Endothelial cell of umbilical vein (primary cell): ENCODE results near the gene MRPL14. TPM values are rescaled to one million over a fixed set of nuclear protein-coding genes. Genes with fewer than 3 reads are reported as not detected.

Experiments
- BruUV-seq: library from RNA; stranded (reverse); fragments of 400-500 nt; replicated peaks from 2 replicates; lab custom pipeline; 2021; lab: Mats Ljungman, UMichigan
- CTCF ChIA-PET: fragments of 300-600, 350-600 bp; sonication (Branson Sonifier 250); formaldehyde crosslinking; loops from one replicate; lab custom pipeline; 2021; ENCODE audit warnings: antibody characterized with exemption, inconsistent platforms; lab: Charles Lee
- POLR2A ChIA-PET: fragments of 300-600, 350-600 bp; sonication (Branson Sonifier 250); formaldehyde crosslinking; loops from one replicate; lab custom pipeline; 2021; ENCODE audit warnings: antibody characterized with exemption, inconsistent platforms; lab: Charles Lee
- DNase-seq: peaks from one replicate; pipeline ENCODE4 v3.0.0-alpha.2; 2011; ENCODE audit warnings: low read depth, low spot score
- FAIRE-seq: peaks from 2 replicates; lab custom pipeline; 2011; peaks lifted over from hg19 to GRCh38; lab: Jason Lieb, UNC
- H2AFZ ChIP-seq: 2 replicates; pipeline ENCODE4 v1.6.0; 2012; ENCODE audit warnings: low read depth, low read length, control low read depth, inconsistent platforms
- H3K27ac ChIP-seq: 2 replicates; pipeline ENCODE4 v1.5.1; 2011; ENCODE audit warnings: low read depth, mild to moderate bottlenecking, control low read depth, low read length, moderate library complexity; ENCODE audit not compliant: insufficient read depth
- H3K27me3 ChIP-seq, 2 experiments: 2 replicates each; pipeline versions ENCODE4 v1.6.0 to v1.6.1; 2011; ENCODE audit warnings: low read length in 2 of 2, mixed read lengths in 1 of 2; ENCODE audit not compliant: control insufficient read depth in 2 of 2, insufficient read depth in 2 of 2
- H3K36me3 ChIP-seq, 2 experiments: 2 replicates in 1 of 2; 3 replicates in 1 of 2; pipeline ENCODE4 v1.5.1; 2011; ENCODE audit warnings: low read length in 2 of 2, mild to moderate bottlenecking in 1 of 2, moderate library complexity in 1 of 2; ENCODE audit not compliant: control insufficient read depth in 2 of 2, insufficient read depth in 2 of 2; ENCODE audit errors: extremely low read depth in 1 of 2
- H3K4me1 ChIP-seq: 3 replicates; pipeline ENCODE4 v1.5.1; 2011; ENCODE audit warnings: mild to moderate bottlenecking, low read length; ENCODE audit not compliant: control insufficient read depth, insufficient read depth; ENCODE audit errors: extremely low read depth
- H3K4me2 ChIP-seq: 2 replicates; pipeline ENCODE4 v1.6.1; 2011; ENCODE audit warnings: low read length, control low read depth, mixed read lengths; ENCODE audit not compliant: insufficient read depth
- H3K4me3 ChIP-seq, 3 experiments: fragments of 200-600 bp in 1 of 3; sonication (generic), shearing (Covaris generic) in 1 of 3; replicated peaks in 1 of 3; 2 replicates each; pipeline ENCODE4 v1.5.1; 2011 to 2016; ENCODE audit warnings: control low read depth in 3 of 3, low read length in 3 of 3, mild to moderate bottlenecking in 2 of 3, inconsistent platforms in 1 of 3, low read depth in 1 of 3, moderate library complexity in 1 of 3; ENCODE audit not compliant: insufficient read depth in 1 of 3
- H3K79me2 ChIP-seq: 2 replicates; pipeline ENCODE4 v1.6.0; 2012; ENCODE audit warnings: low read length, inconsistent platforms; ENCODE audit not compliant: control insufficient read depth, insufficient read depth
- H3K9ac ChIP-seq: replicated peaks from 2 replicates; pipeline ENCODE3; 2011; ENCODE audit warnings: low read length, control low read depth; ENCODE audit not compliant: insufficient read depth; ENCODE audit errors: extremely low read depth
- H3K9me1 ChIP-seq: replicated peaks from 3 replicates; pipeline ENCODE4 v1.6.0; 2011; ENCODE audit warnings: mild to moderate bottlenecking, low read length; ENCODE audit not compliant: control insufficient read depth, insufficient read depth; ENCODE audit errors: extremely low read depth
- H3K9me3 ChIP-seq: replicated peaks from 2 replicates; pipeline ENCODE4 v1.5.1; 2012; ENCODE audit warnings: low read length, inconsistent platforms; ENCODE audit not compliant: control insufficient read depth, insufficient read depth
- H4K20me1 ChIP-seq: replicated peaks from 2 replicates; pipeline ENCODE3; 2011; ENCODE audit warnings: mild to moderate bottlenecking, low read length; ENCODE audit not compliant: control insufficient read depth, insufficient read depth; ENCODE audit errors: extremely low read depth
- EZH2 ChIP-seq: IDR thresholded peaks from 2 replicates; pipeline ENCODE4 v1.6.1; 2012; ENCODE audit warnings: borderline replicate concordance, low read depth, mild to moderate bottlenecking, moderate library complexity, low read length, inconsistent platforms; ENCODE audit not compliant: severe bottlenecking
- FOS ChIP-seq: IDR thresholded peaks from 2 replicates; pipeline ENCODE4 v1.6.1; 2011; ENCODE audit warnings: mild to moderate bottlenecking, low read length, moderate library complexity, borderline replicate concordance; ENCODE audit not compliant: insufficient read depth
- GATA2 ChIP-seq: IDR thresholded peaks from 2 replicates; pipeline ENCODE4 v1.7.0; 2011; ENCODE audit warnings: low read depth, mild to moderate bottlenecking, moderate library complexity, mixed read lengths, low read length; ENCODE audit not compliant: insufficient read length, insufficient read depth
- JUN ChIP-seq: IDR thresholded peaks from 2 replicates; pipeline ENCODE4 v1.6.1; 2011; ENCODE audit warnings: borderline replicate concordance, low read depth; ENCODE audit not compliant: insufficient read length, insufficient read depth
- MYC ChIP-seq: IDR thresholded peaks from one replicate; pipeline ENCODE4 v1.6.1; 2011; ENCODE audit warnings: mild to moderate bottlenecking, low read depth, low read length
- POLR2A ChIP-seq: IDR thresholded peaks from 2 replicates; pipeline ENCODE4 v1.6.1; 2012; ENCODE audit warnings: low read depth, mild to moderate bottlenecking, control low read depth, low read length
- POLR2AphosphoS5 ChIP-seq: IDR thresholded peaks from 2 replicates; pipeline ENCODE4 v1.6.1; 2012; ENCODE audit warnings: low read depth, mild to moderate bottlenecking, control low read depth, low read length, moderate library complexity; ENCODE audit not compliant: insufficient read depth
- dilution Hi-C: fragments of 300-500 bp; cut with MboI; formaldehyde crosslinking; loops from one replicate; pipeline ENCODE4 v1.15.0; 2019; ENCODE audit warnings: low sequenced_read_pairs; ENCODE audit not compliant: extremely low pct_ligation_motif_present
- intact Hi-C: fragments of 100-400 bp; cut with micrococcal nuclease; formaldehyde crosslinking; loops from one replicate; pipeline ENCODE4 v1.10.0; 2022
- polyA plus RNA-seq, 4 experiments: library from polyadenylated mRNA; depleted of rRNA in 3 of 4; stranded (reverse) in 3 of 4; unstranded in 1 of 4; fragments of >200 nt; gene quantifications; 2 replicates each; pipeline versions ENCODE4 v1.2.1 to v1.2.3, GENCODE V29; 2011 to 2012; ENCODE audit warnings: missing spikeins in 1 of 4
- total RNA-seq: library from RNA; stranded (reverse); gene quantifications from 2 replicates; pipeline ENCODE4 v1.2.3, GENCODE V29; 2021
- TF ChIP-seq, protein P1 (sequence below): IDR thresholded peaks from 2 replicates; pipeline ENCODE4 v1.6.1; 2011; ENCODE audit not compliant: insufficient read depth, insufficient read length
- TF ChIP-seq, protein P2 (sequence below), 2 donors: IDR thresholded peaks; 1 replicate in 1 of 2; 2 replicates in 1 of 2; pipeline ENCODE4 v1.5.1; 2011; ENCODE audit warnings: low read length in 2 of 2, mild to moderate bottlenecking in 2 of 2, moderate library complexity in 2 of 2, control low read depth in 1 of 2, inconsistent platforms in 1 of 2, low read depth in 1 of 2; ENCODE audit not compliant: insufficient read depth in 1 of 2; ENCODE audit errors: extremely low read depth in 1 of 2

Gene MRPL14
- total and polyA plus RNA-seq, 2 donors (not counting 3 experiments of a cell fraction or from before 2014, with no cell fraction given): 68.1 to 103 TPM

DNA sequence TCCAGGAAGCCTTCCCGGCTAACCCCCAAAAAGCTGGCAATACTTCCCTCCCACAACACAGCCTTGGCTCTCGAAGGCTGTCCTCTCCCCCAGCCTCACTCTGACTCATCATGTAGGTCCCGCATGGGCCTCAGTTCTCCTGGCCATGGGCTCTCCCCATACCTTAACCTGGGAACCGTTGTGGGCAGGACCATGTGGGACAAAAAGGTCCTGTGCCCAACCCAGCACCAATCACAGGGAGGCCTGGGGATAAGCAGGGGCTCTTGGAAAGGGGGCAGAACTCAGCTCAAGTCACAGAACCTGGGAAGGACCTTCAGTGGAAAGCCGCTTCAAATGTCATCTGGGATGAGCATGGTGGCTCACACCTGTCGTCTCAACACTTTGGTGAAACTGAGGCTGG lies 45.5 kb downstream of the MRPL14 start:
- TF ChIP-seq POLR2A: no peak
- no peak for TF ChIP-seq MYC
- no peak for TF ChIP-seq JUN
- no peak for TF ChIP-seq EZH2
- no peaks in the 10 kb centered on the region for H3K27me3 ChIP-seq
- no peaks in the 10 kb centered on the region for H3K36me3 ChIP-seq
- no peak overlapping the region for H3K4me3 ChIP-seq
- H2AFZ ChIP-seq: no peak overlapping the region
- no TSS peak for BruUV-seq
- H3K4me2 ChIP-seq: no peak overlapping the region
- CTCF ChIA-PET: interaction anchor here (1.0 to 5.3 kb wide), 4 partner anchors 140 to 414 kb away, joined by 4 to 71 read pairs (median 8); no protein-coding TSS in a partner anchor
- H3K9ac ChIP-seq: no peak overlapping the region
- no peak for FAIRE-seq
- H4K20me1 ChIP-seq: no peaks in the 10 kb centered on the region
- dilution Hi-C loops (no loop called here), intact Hi-C loops (no loop called here)
- H3K27ac ChIP-seq: no peak overlapping the region
- H3K4me1 ChIP-seq: no peaks in the 10 kb centered on the region
- no peaks in the 10 kb centered on the region for H3K9me1 ChIP-seq
- H3K9me3 ChIP-seq: no peaks in the 10 kb centered on the region
- POLR2A ChIA-PET: no interaction called here
- DNase-seq: no peak
- H3K79me2 ChIP-seq: no peaks in the 10 kb centered on the region

- no peaks in the 10 kb centered on the region for H3K4me1 ChIP-seq
- intact Hi-C loops: no loop called here
These were observed 46.4 kb downstream of the MRPL14 start for GRCh38 chr6:44080561-44081521.

More at GRCh38 chr6:44080561-44081521, 46.4 kb downstream of the MRPL14 start:
- Histone ChIP-seq H3K4me3 (no peak overlapping the region), H4K20me1 (no peaks in the 10 kb centered on the region), H3K27me3 (no peaks in the 10 kb centered on the region), H3K79me2 (no peaks in the 10 kb centered on the region), H3K4me2 (no peak overlapping the region), H3K36me3 (no peaks in the 10 kb centered on the region), H3K9me1 (no peaks in the 10 kb centered on the region), H3K9ac (no peak overlapping the region), H3K9me3 (no peaks in the 10 kb centered on the region), H3K27ac (no peak overlapping the region), H2AFZ (no peak overlapping the region)
- BruUV-seq: no TSS peak
- ChIA-PET CTCF (interaction anchor here (0.8 to 5.3 kb wide), 11 partner anchors 108 to 418 kb away, joined by 3 to 245 read pairs (median 28); partner anchors contain the start of gene VEGFA), POLR2A (interaction anchor here (1.5 kb wide), 1 partner anchor 311 kb away, joined by 3 read pairs; the partner anchor contains the start of gene VEGFA)
- DNase-seq (no peak), FAIRE-seq (no peak)
- dilution Hi-C loops: no loop called here
- TF ChIP-seq GATA2: no peak
- TF ChIP-seq, protein P1, sequence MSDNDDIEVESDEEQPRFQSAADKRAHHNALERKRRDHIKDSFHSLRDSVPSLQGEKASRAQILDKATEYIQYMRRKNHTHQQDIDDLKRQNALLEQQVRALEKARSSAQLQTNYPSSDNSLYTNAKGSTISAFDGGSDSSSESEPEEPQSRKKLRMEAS: no peak
- TF ChIP-seq JUN: no peak
- no peak for TF ChIP-seq MYC
- TF ChIP-seq, protein P2, sequence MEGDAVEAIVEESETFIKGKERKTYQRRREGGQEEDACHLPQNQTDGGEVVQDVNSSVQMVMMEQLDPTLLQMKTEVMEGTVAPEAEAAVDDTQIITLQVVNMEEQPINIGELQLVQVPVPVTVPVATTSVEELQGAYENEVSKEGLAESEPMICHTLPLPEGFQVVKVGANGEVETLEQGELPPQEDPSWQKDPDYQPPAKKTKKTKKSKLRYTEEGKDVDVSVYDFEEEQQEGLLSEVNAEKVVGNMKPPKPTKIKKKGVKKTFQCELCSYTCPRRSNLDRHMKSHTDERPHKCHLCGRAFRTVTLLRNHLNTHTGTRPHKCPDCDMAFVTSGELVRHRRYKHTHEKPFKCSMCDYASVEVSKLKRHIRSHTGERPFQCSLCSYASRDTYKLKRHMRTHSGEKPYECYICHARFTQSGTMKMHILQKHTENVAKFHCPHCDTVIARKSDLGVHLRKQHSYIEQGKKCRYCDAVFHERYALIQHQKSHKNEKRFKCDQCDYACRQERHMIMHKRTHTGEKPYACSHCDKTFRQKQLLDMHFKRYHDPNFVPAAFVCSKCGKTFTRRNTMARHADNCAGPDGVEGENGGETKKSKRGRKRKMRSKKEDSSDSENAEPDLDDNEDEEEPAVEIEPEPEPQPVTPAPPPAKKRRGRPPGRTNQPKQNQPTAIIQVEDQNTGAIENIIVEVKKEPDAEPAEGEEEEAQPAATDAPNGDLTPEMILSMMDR (IDR thresholded peaks at IDR 0.05; ENCODE audit: extremely low read depth in 1 of 2, insufficient read depth in 1 of 2, low read depth in 1 of 2, low read length in 2 of 2): no peak
- TF ChIP-seq POLR2AphosphoS5: no peak
- TF ChIP-seq FOS: no peak
